Right atrium auricular region (tissue), 2 donors: Measurements from ENCODE around the gene CSNK1A1. TPM values are rescaled to one million over a fixed set of nuclear protein-coding genes. Genes with fewer than 3 reads are reported as not detected.
"Not testable (repeated sequence)": the region's sequence is repeated elsewhere in the genome, so short reads cannot be mapped to it uniquely, and the experiment has no call there.

Experiments used
- DNase-seq: peaks from one replicate; pipeline ENCODE4 v3.0.0-alpha.2; 2019; ENCODE audit warnings: low spot score
- H3K27ac ChIP-seq, 2 donors: fragments of 200-600 bp; sonication (generic); 1 replicate in 1 of 2; 2 replicates in 1 of 2; pipeline ENCODE4 v1.5.1; 2016 to 2019
- H3K27me3 ChIP-seq, 2 donors: fragments of 200-600 bp; sonication (generic); one replicate each; pipeline versions ENCODE4 v1.5.1 to v1.6.0; 2017 to 2019
- H3K36me3 ChIP-seq: fragments of 200-600 bp; sonication (generic); one replicate; pipeline ENCODE4 v1.5.1; 2016
- H3K4me1 ChIP-seq, 2 donors: fragments of 200-600 bp; sonication (generic); one replicate each; pipeline versions ENCODE4 v1.5.1 to v1.6.0; 2017 to 2019
- H3K4me3 ChIP-seq, 2 donors: fragments of 200-600 bp; sonication (generic); 1 replicate in 1 of 2; 2 replicates in 1 of 2; pipeline ENCODE4 v1.5.1; 2017 to 2019; ENCODE audit warnings: mild to moderate bottlenecking in 1 of 2, moderate library complexity in 1 of 2
- H3K9me3 ChIP-seq, 2 donors: fragments of 200-600 bp; sonication (generic); one replicate each; pipeline ENCODE4 v1.5.1; 2019
- total RNA-seq, 2 donors: library from RNA; depleted of rRNA; stranded (reverse); fragments of >200 nt; gene quantifications; one replicate each; pipeline ENCODE4 v1.1.0, GENCODE V29; 2016
- TF ChIP-seq, protein P1 (sequence below), 2 donors: fragments of 200-600 bp; sonication (generic); IDR thresholded peaks; one replicate each; pipeline ENCODE4 v1.5.1; 2019; ENCODE audit warnings: antibody characterized with exemption in 2 of 2

The CSNK1A1 gene
- 100 to 1,000 TPM; 171 to 192 TPM for total RNA-seq

GRCh38 chr5:149551227-149552037 lies at the start of gene CSNK1A1:
CSNK1A1 (minus strand) TSS chr5:149551439; CDS start chr5:149550964, 475 bp downstream.
- peaks cover 0 to 34% of the 10 kb centered on the region in 2 donors for H3K4me1 ChIP-seq

GRCh38 chr5:149600932-149601331 lies 49.7 kb upstream of the CSNK1A1 start:
- Histone ChIP-seq H3K27me3 (no peaks in the 10 kb centered on the region), H3K36me3 (peaks cover 13% of the 10 kb centered on the region), H3K27ac (no peak overlapping the region), H3K4me1 (peaks cover 0 to 18% of the 10 kb centered on the region in 2 donors), H3K4me3 (no peak overlapping the region), H3K9me3 (no peaks in the 10 kb centered on the region)
- TF ChIP-seq, protein P1, sequence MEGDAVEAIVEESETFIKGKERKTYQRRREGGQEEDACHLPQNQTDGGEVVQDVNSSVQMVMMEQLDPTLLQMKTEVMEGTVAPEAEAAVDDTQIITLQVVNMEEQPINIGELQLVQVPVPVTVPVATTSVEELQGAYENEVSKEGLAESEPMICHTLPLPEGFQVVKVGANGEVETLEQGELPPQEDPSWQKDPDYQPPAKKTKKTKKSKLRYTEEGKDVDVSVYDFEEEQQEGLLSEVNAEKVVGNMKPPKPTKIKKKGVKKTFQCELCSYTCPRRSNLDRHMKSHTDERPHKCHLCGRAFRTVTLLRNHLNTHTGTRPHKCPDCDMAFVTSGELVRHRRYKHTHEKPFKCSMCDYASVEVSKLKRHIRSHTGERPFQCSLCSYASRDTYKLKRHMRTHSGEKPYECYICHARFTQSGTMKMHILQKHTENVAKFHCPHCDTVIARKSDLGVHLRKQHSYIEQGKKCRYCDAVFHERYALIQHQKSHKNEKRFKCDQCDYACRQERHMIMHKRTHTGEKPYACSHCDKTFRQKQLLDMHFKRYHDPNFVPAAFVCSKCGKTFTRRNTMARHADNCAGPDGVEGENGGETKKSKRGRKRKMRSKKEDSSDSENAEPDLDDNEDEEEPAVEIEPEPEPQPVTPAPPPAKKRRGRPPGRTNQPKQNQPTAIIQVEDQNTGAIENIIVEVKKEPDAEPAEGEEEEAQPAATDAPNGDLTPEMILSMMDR (IDR thresholded peaks at IDR 0.05) = no peak
- DNase-seq = no peak

More at GRCh38 chr5:149551227-149552037, at the start of gene CSNK1A1:
- no peaks in the 10 kb centered on the region for H3K9me3 ChIP-seq
- H3K4me3 ChIP-seq = peak within 1 kb of the TSS; percentile 77 to 94
- TF ChIP-seq, protein P1 (IDR thresholded peaks at IDR 0.05) = peak; percentile 85 to 88
- H3K36me3 ChIP-seq = peaks cover 31% of the 10 kb centered on the region
- DNase-seq = peak; percentile 98
- H3K27me3 ChIP-seq = no peaks in the 10 kb centered on the region
- H3K27ac ChIP-seq = peak within 1 kb of the TSS; percentile 98 to 99

- Histone ChIP-seq H3K4me3 (no peak overlapping the region), H3K9me3 (no peaks in the 10 kb centered on the region), H3K27ac (no peak overlapping the region), H3K36me3 (peaks cover 13% of the 10 kb centered on the region), H3K4me1 (peaks cover 0 to 12% of the 10 kb centered on the region in 2 donors), H3K27me3 (no peaks in the 10 kb centered on the region)
- no peak for DNase-seq
- TF ChIP-seq, protein P1 (IDR thresholded peaks at IDR 0.05) = no peak
Observed at GRCh38 chr5:149599375-149599774, 48.1 kb upstream of the CSNK1A1 start.

DNA sequence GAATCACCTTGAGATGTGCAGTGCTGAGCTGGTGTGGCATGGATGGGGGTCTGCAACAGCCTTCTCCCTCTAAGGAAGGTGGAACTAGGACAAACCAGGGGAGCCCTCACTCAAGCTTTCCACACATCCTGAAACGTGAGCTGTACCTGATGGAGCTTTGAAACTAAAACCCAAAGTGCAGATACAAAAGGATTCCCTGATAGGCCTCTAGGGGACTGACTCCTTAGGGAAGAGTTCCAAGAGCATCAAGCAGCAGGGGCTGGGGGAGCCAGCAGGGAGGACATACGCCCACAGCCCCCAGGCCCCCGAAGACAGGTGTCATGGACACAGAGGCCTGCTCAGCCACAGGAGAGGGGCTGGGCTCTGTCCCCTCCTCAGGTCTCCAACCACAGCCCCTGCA lies 47.7 kb upstream of the CSNK1A1 start:
- no peak overlapping the region for H3K27ac ChIP-seq
- H3K36me3 ChIP-seq = peaks cover 13% of the 10 kb centered on the region
- H3K4me1 ChIP-seq = peaks cover 0 to 12% of the 10 kb centered on the region in 2 donors
- no peaks in the 10 kb centered on the region for H3K9me3 ChIP-seq
- no peaks in the 10 kb centered on the region for H3K27me3 ChIP-seq
- TF ChIP-seq, protein P1 (IDR thresholded peaks at IDR 0.05) = no peak
- no peak overlapping the region for H3K4me3 ChIP-seq
- no peak for DNase-seq

DNA sequence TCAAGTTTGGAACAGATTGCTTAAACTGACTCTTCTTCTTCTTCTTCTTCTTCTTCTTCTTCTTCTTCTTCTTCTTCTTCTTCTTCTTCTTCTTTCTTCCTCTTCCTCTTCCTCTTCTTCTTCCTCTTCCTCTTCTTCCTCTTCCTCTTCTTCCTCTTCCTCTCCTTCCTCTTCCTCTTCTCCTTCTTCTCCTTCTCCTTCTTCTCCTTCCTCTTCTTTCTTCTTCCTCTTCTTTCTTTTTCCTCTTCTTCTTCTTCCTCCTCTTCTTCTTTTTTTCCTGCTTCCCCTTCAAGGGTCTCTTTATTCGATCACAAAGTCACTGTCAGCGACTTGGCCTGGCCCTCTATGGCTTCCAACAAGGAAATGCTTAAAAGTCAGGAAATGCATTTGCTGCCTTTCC lies 47.0 kb upstream of the CSNK1A1 start:
- H3K4me1 ChIP-seq = peaks cover 0 to 12% of the 10 kb centered on the region in 2 donors
- H3K4me3 ChIP-seq, H3K27me3 ChIP-seq, H3K9me3 ChIP-seq, DNase-seq, H3K27ac ChIP-seq: not testable (repeated sequence)
- H3K36me3 ChIP-seq = peaks cover 13% of the 10 kb centered on the region

GRCh38 chr5:149597618-149598017 lies 46.4 kb upstream of the CSNK1A1 start:
- H3K36me3 ChIP-seq = peaks cover 13% of the 10 kb centered on the region
- TF ChIP-seq, protein P1 (IDR thresholded peaks at IDR 0.05) = no peak
- no peak overlapping the region for H3K4me3 ChIP-seq
- H3K9me3 ChIP-seq = no peaks in the 10 kb centered on the region
- peak overlapping the region; percentile 50 to 53 for H3K27ac ChIP-seq
- peaks cover 0 to 12% of the 10 kb centered on the region in 2 donors for H3K4me1 ChIP-seq
- no peak for DNase-seq
- no peaks in the 10 kb centered on the region for H3K27me3 ChIP-seq
